PC-9 (cell line): Measurements from ENCODE around the gene PRRG3. TPM values are rescaled to one million over a fixed set of nuclear protein-coding genes. Genes with fewer than 3 reads are reported as not detected.

Experiments used
- Bru-seq: library from RNA; stranded (reverse); fragments of 400-500 nt; gene quantifications from one replicate; lab custom pipeline; 2021; lab: Mats Ljungman, UMichigan
- BruChase-seq, 2 experiments: library from RNA; stranded (reverse); fragments of 400-500 nt; gene quantifications; one replicate each; lab custom pipeline; 2021; lab: Mats Ljungman, UMichigan
- BruUV-seq: library from RNA; stranded (reverse); fragments of 400-500 nt; replicated peaks from 2 replicates; lab custom pipeline; 2021; lab: Mats Ljungman, UMichigan
- CTCF ChIA-PET: fragments of 300-600 bp; sonication (Branson Sonifier 250); formaldehyde crosslinking; loops from one replicate; lab custom pipeline; 2022; ENCODE audit warnings: antibody characterized with exemption; lab: Charles Lee
- POLR2A ChIA-PET: fragments of 300-600 bp; sonication (Branson Sonifier 250); formaldehyde crosslinking; loops from one replicate; lab custom pipeline; 2022; ENCODE audit warnings: antibody characterized with exemption; ENCODE audit not compliant: unreplicated experiment; lab: Charles Lee
- DNase-seq, 2 experiments: peaks; one replicate each; pipeline versions ENCODE4 v3.0.0 to v3.0.0-alpha.2; 2015 to 2022; ENCODE audit warnings: mixed read lengths in 1 of 2
- H2AFZ ChIP-seq: fragments of 200-600 bp; sonication (generic); 2 replicates; pipeline ENCODE4 v1.8.1; 2017; ENCODE audit warnings: antibody characterized with exemption
- H3F3A ChIP-seq: fragments of 200-600 bp; sonication (generic); 2 replicates; pipeline ENCODE4 v1.8.1; 2017; ENCODE audit warnings: antibody characterized with exemption, mild to moderate bottlenecking, low read depth; ENCODE audit not compliant: insufficient read depth
- H3K27ac ChIP-seq: fragments of 200-600 bp; sonication (generic); 2 replicates; pipeline ENCODE4 v1.6.1; 2016; ENCODE audit warnings: mixed run types
- H3K27me3 ChIP-seq: fragments of 200-600 bp; sonication (generic); 2 replicates; pipeline ENCODE4 v1.6.1; 2016; ENCODE audit warnings: low read depth, mixed run types; ENCODE audit not compliant: insufficient read depth
- H3K36me3 ChIP-seq: fragments of 200-600 bp; sonication (generic); 2 replicates; pipeline ENCODE4 v1.6.1; 2016; ENCODE audit warnings: low read depth, mixed run types
- H3K4me1 ChIP-seq: fragments of 200-600 bp; sonication (generic); replicated peaks from 2 replicates; pipeline ENCODE4 v1.6.1; 2016; ENCODE audit warnings: mixed run types; ENCODE audit not compliant: insufficient read depth
- H3K4me2 ChIP-seq: fragments of 200-600 bp; sonication (generic); 2 replicates; pipeline ENCODE4 v1.6.1; 2017; ENCODE audit warnings: mixed run types
- H3K4me3 ChIP-seq: fragments of 200-600 bp; sonication (generic); 2 replicates; pipeline ENCODE4 v1.6.1; 2016; ENCODE audit warnings: mixed run types
- H3K79me2 ChIP-seq: fragments of 200-600 bp; sonication (generic); 2 replicates; pipeline ENCODE4 v1.6.1; 2017; ENCODE audit warnings: low read depth, mixed run types
- H3K9me2 ChIP-seq: fragments of 200-600 bp; sonication (generic); 2 replicates; pipeline ENCODE4 v1.8.1; 2017; ENCODE audit warnings: mild to moderate bottlenecking; ENCODE audit not compliant: insufficient read depth
- H3K9me3 ChIP-seq: fragments of 200-600 bp; sonication (generic); 2 replicates; pipeline ENCODE4 v1.8.1; 2016; ENCODE audit warnings: low read depth; ENCODE audit not compliant: insufficient read depth
- H4K20me1 ChIP-seq: fragments of 200-600 bp; sonication (generic); 2 replicates; pipeline ENCODE4 v1.8.1; 2017; ENCODE audit not compliant: insufficient read depth
- CTCF ChIP-seq: fragments of 200-600 bp; sonication (generic); conservative IDR thresholded peaks from 2 replicates; pipeline ENCODE4 v1.6.1; 2017; ENCODE audit warnings: mixed run types, antibody characterized with exemption, mild to moderate bottlenecking, moderate library complexity
- EZH2 ChIP-seq: fragments of 200-600 bp; sonication (generic); IDR thresholded peaks from 2 replicates; pipeline ENCODE4 v1.8.0; 2017; ENCODE audit warnings: antibody characterized with exemption, low read depth
- intact Hi-C: fragments of 100-400 bp; cut with micrococcal nuclease; formaldehyde crosslinking; loops from one replicate; pipeline ENCODE4 v1.10.0; 2022; ENCODE audit not compliant: unreplicated experiment
- long read RNA-seq: library from polyadenylated mRNA; stranded (forward); transcript quantifications from one replicate; pipeline ENCODE4 v2.0.0, GENCODE V29; 2022
- total RNA-seq: library from RNA; stranded (reverse); gene quantifications from 2 replicates; pipeline ENCODE4 v1.2.3, GENCODE V29; 2021

The PRRG3 gene
- total RNA-seq: not detected in 2 replicates
- not detected for Bru-seq, nascent RNA
- not detected for BruChase-seq, experiment 1, labeled RNA remaining after a 2-hour chase
- BruChase-seq, experiment 2, labeled RNA remaining after a 6-hour chase: not detected
- long read RNA-seq: 0 reads

GRCh38 chrX:151694661-151695582 lies at the start of gene PRRG3:
TSS of gene PRRG3 (plus strand) at chrX:151695458. CDS start at chrX:151698815, 3,357 bp downstream.
- Histone ChIP-seq H3K27ac (no peak within 1 kb of the TSS), H3K4me1 (no peaks in the 10 kb centered on the region), H3K79me2 (no peaks in the 10 kb centered on the region), H3F3A (no peaks in the 10 kb centered on the region), H3K4me3 (no peak within 1 kb of the TSS), H4K20me1 (no peaks in the 10 kb centered on the region), H2AFZ (no peak within 1 kb of the TSS), H3K4me2 (no peak within 1 kb of the TSS), H3K36me3 (no peaks in the 10 kb centered on the region), H3K9me2 (no peaks in the 10 kb centered on the region), H3K9me3 (no peaks in the 10 kb centered on the region), H3K27me3 (peaks cover 79% of the 10 kb centered on the region)
- BruUV-seq: no TSS peak
- no peak for DNase-seq
- ChIA-PET CTCF (no interaction called here), POLR2A (no interaction called here)
- intact Hi-C loops: no loop called here
- TF ChIP-seq CTCF: no peak
- TF ChIP-seq EZH2: no peak

- Histone ChIP-seq H3K9me2 (no peaks in the 10 kb centered on the region), H3K27ac (no peak overlapping the region), H3K9me3 (no peaks in the 10 kb centered on the region), H2AFZ (no peak overlapping the region), H3K27me3 (peaks cover 88% of the 10 kb centered on the region), H3K4me3 (no peak overlapping the region), H3K36me3 (no peaks in the 10 kb centered on the region), H4K20me1 (no peaks in the 10 kb centered on the region), H3K79me2 (no peaks in the 10 kb centered on the region), H3F3A (no peaks in the 10 kb centered on the region), H3K4me2 (no peak overlapping the region), H3K4me1 (no peaks in the 10 kb centered on the region)
- intact Hi-C loops: no loop called here
- POLR2A ChIA-PET: no interaction called here
- BruUV-seq: no TSS peak
- TF ChIP-seq CTCF: no peak
- TF ChIP-seq EZH2: no peak
- DNase-seq: no peak
- CTCF ChIA-PET: no interaction called here
Measured at GRCh38 chrX:151675121-151675746, 20.0 kb upstream of the PRRG3 start.

- ChIA-PET POLR2A (no interaction called here), CTCF (no interaction called here)
- Histone ChIP-seq H4K20me1 (no peaks in the 10 kb centered on the region), H3K36me3 (no peaks in the 10 kb centered on the region), H3K9me3 (no peaks in the 10 kb centered on the region), H2AFZ (no peak overlapping the region), H3K4me2 (no peak overlapping the region), H3K79me2 (no peaks in the 10 kb centered on the region), H3K27me3 (peaks cover 83% of the 10 kb centered on the region), H3K4me1 (no peaks in the 10 kb centered on the region), H3K9me2 (no peaks in the 10 kb centered on the region), H3K4me3 (no peak overlapping the region), H3F3A (no peaks in the 10 kb centered on the region), H3K27ac (no peak overlapping the region)
- no peak for TF ChIP-seq CTCF
- no peak for TF ChIP-seq EZH2
- no TSS peak for BruUV-seq
- DNase-seq: no peak
- intact Hi-C loops: no loop called here
Measured at GRCh38 chrX:151676196-151676595, 19.1 kb upstream of the PRRG3 start.
